ENCODE measurements around the gene GNAS.

The GNAS gene

GRCh38 chr20:58822149-58822548 lies 30.4 kb upstream of the GNAS start:
- no peak for TF ChIP-seq CTCF (IDR thresholded peaks at IDR 0.05)

DNA sequence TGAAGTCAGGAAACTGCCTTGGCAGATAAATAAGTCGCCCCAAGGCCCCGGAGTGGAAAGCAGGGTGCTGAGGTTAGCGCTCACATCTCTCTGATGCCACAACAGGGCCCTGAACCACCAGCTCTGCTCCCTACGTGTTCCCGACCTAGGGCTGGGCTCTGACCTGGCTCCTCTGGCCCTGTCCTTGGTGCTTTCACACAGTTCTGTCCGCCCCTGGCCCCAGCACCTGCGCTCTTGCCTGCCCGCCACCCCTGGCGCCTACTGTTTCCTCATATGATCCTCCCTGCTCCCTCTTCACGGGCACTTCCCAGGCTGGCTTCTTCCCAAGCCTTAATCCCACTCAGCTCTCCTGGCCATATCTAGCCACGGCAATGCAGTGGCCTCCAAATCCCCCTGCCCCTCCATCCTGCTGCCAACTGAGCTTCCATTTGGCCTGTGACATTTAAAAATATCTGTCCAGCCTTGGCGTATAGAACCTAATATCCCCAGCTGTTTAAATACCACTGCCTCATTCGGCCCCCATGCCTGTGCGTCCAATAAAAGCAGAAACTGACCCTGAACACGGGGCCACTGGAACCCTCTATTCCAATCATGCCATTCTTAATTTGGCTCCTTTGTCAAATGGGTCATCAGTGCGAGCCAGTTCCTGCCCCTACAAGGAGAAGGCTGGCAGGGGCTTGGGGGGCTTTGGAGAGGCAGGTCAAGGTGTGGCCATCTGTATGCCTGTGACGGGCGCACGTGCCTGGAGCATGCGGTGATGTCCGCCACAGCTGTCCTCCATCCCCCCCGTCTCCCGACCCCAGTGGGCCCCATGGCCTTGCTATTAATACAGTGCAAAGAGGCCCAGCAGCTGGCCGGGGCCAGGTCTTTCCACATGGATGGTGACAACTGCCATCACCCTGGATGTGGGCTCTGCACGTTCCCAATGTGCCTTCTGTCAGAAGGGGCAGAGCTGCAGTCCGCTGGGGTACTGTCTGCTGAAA lies 29.5 kb upstream of the GNAS start:
- no peak for TF ChIP-seq CTCF (IDR thresholded peaks at IDR 0.05)

- TF ChIP-seq CTCF (IDR thresholded peaks at IDR 0.05) = no peak
These were observed 27.7 kb upstream of the GNAS start for GRCh38 chr20:58824843-58825242.

- no peak for TF ChIP-seq CTCF (IDR thresholded peaks at IDR 0.05)
These were observed 27.1 kb upstream of the GNAS start for GRCh38 chr20:58825450-58825849.

- TF ChIP-seq CTCF (IDR thresholded peaks at IDR 0.05) = no peak
These were observed 26.2 kb upstream of the GNAS start for GRCh38 chr20:58826271-58826670.

DNA sequence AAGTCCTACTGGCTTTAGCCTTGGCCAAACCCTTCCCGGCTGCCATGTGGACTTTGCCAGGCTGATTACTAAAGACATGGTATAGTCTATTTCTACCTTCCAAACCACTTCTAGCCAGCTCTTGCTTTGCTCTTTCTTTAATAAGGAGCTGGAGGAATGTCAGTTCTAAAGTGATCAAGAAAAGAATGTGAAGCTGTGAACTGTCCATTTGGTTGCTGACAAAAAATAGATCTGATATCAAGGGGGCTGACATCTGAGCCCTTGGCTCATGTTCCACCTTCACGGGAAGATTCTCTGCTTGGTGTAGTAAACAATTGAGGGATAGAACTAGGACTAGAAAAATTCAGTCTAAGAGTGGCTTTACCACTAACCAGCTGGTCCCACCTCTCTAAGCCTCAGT lies 24.4 kb upstream of the GNAS start:
- TF ChIP-seq CTCF (IDR thresholded peaks at IDR 0.05) = no peak

DNA sequence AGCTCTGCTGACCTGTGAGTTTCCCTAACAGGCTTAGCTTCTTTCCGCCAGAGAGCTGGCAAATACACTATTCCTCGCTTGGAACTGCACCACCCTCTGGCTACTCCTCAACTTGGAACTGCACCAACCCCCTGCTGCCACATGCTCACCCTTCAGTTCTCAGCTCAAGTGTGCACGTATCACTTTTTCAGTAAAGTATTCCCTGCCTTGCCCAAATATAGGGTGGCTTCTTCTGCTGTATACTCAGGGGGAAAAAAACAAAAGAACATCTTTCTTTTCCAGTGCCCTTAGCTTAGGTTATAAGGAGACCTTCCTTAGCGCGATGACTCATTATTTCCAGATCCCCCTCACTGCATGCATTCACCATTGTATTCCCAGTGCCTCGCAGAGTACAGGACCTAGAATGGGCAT lies 23.0 kb upstream of the GNAS start:
- TF ChIP-seq CTCF (IDR thresholded peaks at IDR 0.05) = no peak

Data from LNCAP (cell line).